GM12892 (cell line): ENCODE measurements around the gene COL17A1.

ENCODE experiments used
- POLR2A ChIP-seq: IDR thresholded peaks from 2 replicates; pipeline ENCODE4 v1.6.1; 2011; ENCODE audit warnings: low read depth, low read length, control low read depth
- TAF1 ChIP-seq: IDR thresholded peaks from 2 replicates; pipeline ENCODE4 v1.6.1; 2011; ENCODE audit warnings: low read depth, mild to moderate bottlenecking, control low read depth, low read length, borderline replicate concordance

GRCh38 chr10:104066945-104067344 lies 18.7 kb downstream of the COL17A1 start:
- TF ChIP-seq POLR2A (no peak), TAF1 (no peak)
